HG03060 (cell line): ENCODE measurements around the gene NEK2.
"Not testable (repeated sequence)": the region's sequence is repeated elsewhere in the genome, so short reads cannot be mapped to it uniquely, and the experiment has no call there.

ENCODE experiments used
- ATAC-seq: cut with Tn5 transposase; IDR thresholded peaks from one replicate; pipeline ENCODE4 v1.9.1; 2021; ENCODE audit warnings: low read depth, moderate number of reproducible peaks; ENCODE audit not compliant: unreplicated experiment

NEK2 gene

GRCh38 chr1:211634931-211635330, 40.5 kb downstream of the NEK2 start:
- no peak for ATAC-seq

GRCh38 chr1:211634461-211634860, 41.0 kb downstream of the NEK2 start:
- ATAC-seq, result no peak

- no peak for ATAC-seq
Observed at GRCh38 chr1:211633524-211633846, 41.9 kb downstream of the NEK2 start.

- no peak for ATAC-seq
Observed at GRCh38 chr1:211632808-211633523, 42.5 kb downstream of the NEK2 start.

GRCh38 chr1:211632117-211632807, 43.2 kb downstream of the NEK2 start:
- ATAC-seq, result no peak

- ATAC-seq, result no peak
Observed at GRCh38 chr1:211631168-211631567, 44.3 kb downstream of the NEK2 start.

GRCh38 chr1:211630236-211631081, 45.0 kb downstream of the NEK2 start:
- ATAC-seq, result no peak

- no peak for ATAC-seq
Observed at GRCh38 chr1:211628417-211628816, 47.0 kb downstream of the NEK2 start.

- no peak for ATAC-seq
Observed at GRCh38 chr1:211627259-211627658, 48.2 kb downstream of the NEK2 start.

- ATAC-seq, result not testable (repeated sequence)
Observed at GRCh38 chr1:211625866-211626265, 49.6 kb downstream of the NEK2 start.

GRCh38 chr1:211625040-211625439, 50.4 kb downstream of the NEK2 start:
- no peak for ATAC-seq

- no peak for ATAC-seq
Observed at GRCh38 chr1:211623515-211623914, 51.9 kb downstream of the NEK2 start.

- no peak for ATAC-seq
Observed at GRCh38 chr1:211621447-211622198, 53.8 kb downstream of the NEK2 start.

- ATAC-seq, result no peak
Observed at GRCh38 chr1:211620097-211620496, 55.3 kb downstream of the NEK2 start.

- ATAC-seq, result no peak
Observed at GRCh38 chr1:211619033-211619996, 56.1 kb downstream of the NEK2 start.

- no peak for ATAC-seq
Observed at GRCh38 chr1:211616965-211617297, 58.5 kb downstream of the NEK2 start.

GRCh38 chr1:211616231-211616964, 59.0 kb downstream of the NEK2 start:
- no peak for ATAC-seq

- no peak for ATAC-seq
Observed at GRCh38 chr1:211614615-211615014, 60.8 kb downstream of the NEK2 start.

GRCh38 chr1:211613951-211614350, 61.5 kb downstream of the NEK2 start:
- ATAC-seq, result no peak
